ENCODE data around the gene LIPH. TPM values are rescaled to one million over a fixed set of nuclear protein-coding genes. Genes with fewer than 3 reads are reported as not detected.

LIPH gene
- total and polyA plus RNA-seq, 4 experiments from 2014 or later: not detected

- no peak overlapping the region for H3K27ac ChIP-seq (ENCODE audit: low read depth, low read length)
- no peaks in the 10 kb centered on the region for H3K9me3 ChIP-seq (ENCODE audit: control insufficient read depth in 1 of 2, low read length in 2 of 2)
- Mint-ChIP-seq H3K4me3 (no peak overlapping the region), H3K9me3 (no peaks in the 10 kb centered on the region), H3K36me3 (no peaks in the 10 kb centered on the region), H3K27ac (no peak overlapping the region), H3K27me3 (peaks cover 4 to 7% of the 10 kb centered on the region in 2 donors), H3K4me1 (no peaks in the 10 kb centered on the region)
- POLR2A ChIA-PET (ENCODE audit: partially characterized antibody): no interaction called here
- no peaks in the 10 kb centered on the region for H3K4me1 ChIP-seq (ENCODE audit: insufficient read depth, low read length)
- CTCF ChIA-PET (ENCODE audit: partially characterized antibody): interaction anchor here (0.7 kb wide), 1 partner anchor 47 kb away, joined by 3 read pairs; no protein-coding TSS in a partner anchor
- no peaks in the 10 kb centered on the region for H3K36me3 ChIP-seq (ENCODE audit: insufficient read depth, low read length)
- no peaks in the 10 kb centered on the region for H3K27me3 ChIP-seq (ENCODE audit: insufficient read depth, low read length)
- H3K4me3 ChIP-seq (ENCODE audit: low read length in 2 of 2): no peak overlapping the region
- no peak for DNase-seq
- intact Hi-C loops (cut with micrococcal nuclease): no loop called here
Observed at GRCh38 chr3:185511711-185512110, 40.7 kb downstream of the LIPH start.

- intact Hi-C loops (cut with micrococcal nuclease): loop anchor here (10.0 kb wide), 1 partner anchor 426 kb away; the partner anchor contains the start of gene TRA2B
- Histone ChIP-seq H3K4me1 (ENCODE audit: insufficient read depth, low read length) (no peaks in the 10 kb centered on the region), H3K27ac (ENCODE audit: low read depth, low read length) (no peak overlapping the region), H3K4me3 (ENCODE audit: low read length in 2 of 2) (no peak overlapping the region), H3K27me3 (ENCODE audit: insufficient read depth, low read length) (no peaks in the 10 kb centered on the region), H3K36me3 (ENCODE audit: insufficient read depth, low read length) (no peaks in the 10 kb centered on the region), H3K9me3 (ENCODE audit: control insufficient read depth in 1 of 2, low read length in 2 of 2) (no peaks in the 10 kb centered on the region)
- Mint-ChIP-seq H3K9me3 (no peaks in the 10 kb centered on the region), H3K4me1 (no peaks in the 10 kb centered on the region), H3K27me3 (peaks cover 4 to 6% of the 10 kb centered on the region in 2 donors), H3K36me3 (no peaks in the 10 kb centered on the region), H3K4me3 (no peak overlapping the region), H3K27ac (no peak overlapping the region)
- CTCF ChIA-PET (ENCODE audit: partially characterized antibody): no interaction called here
- POLR2A ChIA-PET (ENCODE audit: partially characterized antibody): no interaction called here
- no peak for DNase-seq
Observed at GRCh38 chr3:185508335-185508991, 43.9 kb downstream of the LIPH start.

DNA sequence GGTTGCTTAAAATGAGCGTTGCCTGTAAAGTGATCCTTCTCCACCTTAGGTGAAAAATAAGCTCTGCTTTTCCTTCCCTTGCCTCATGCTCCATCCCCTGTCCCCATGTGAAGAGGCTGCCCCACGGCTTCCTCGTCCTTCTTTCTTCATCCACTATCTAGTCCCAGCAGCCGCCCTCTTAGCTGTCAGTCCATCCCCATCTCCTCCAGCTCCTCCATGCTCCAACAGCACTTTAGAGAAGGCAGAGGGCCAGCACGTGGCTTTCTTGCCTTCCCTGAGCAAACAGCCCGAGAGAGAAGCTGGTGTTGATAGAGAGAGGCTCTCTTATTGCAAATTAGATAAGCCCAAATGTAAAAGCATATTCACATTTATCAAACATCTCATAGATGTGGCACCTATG lies 44.5 kb downstream of the LIPH start:
- Histone ChIP-seq H3K27ac (ENCODE audit: low read depth, low read length) (no peak overlapping the region), H3K4me3 (ENCODE audit: low read length in 2 of 2) (no peak overlapping the region), H3K36me3 (ENCODE audit: insufficient read depth, low read length) (no peaks in the 10 kb centered on the region), H3K4me1 (ENCODE audit: insufficient read depth, low read length) (no peaks in the 10 kb centered on the region), H3K9me3 (ENCODE audit: control insufficient read depth in 1 of 2, low read length in 2 of 2) (no peaks in the 10 kb centered on the region), H3K27me3 (ENCODE audit: insufficient read depth, low read length) (no peaks in the 10 kb centered on the region)
- Mint-ChIP-seq H3K4me1 (no peaks in the 10 kb centered on the region), H3K36me3 (no peaks in the 10 kb centered on the region), H3K4me3 (no peak overlapping the region), H3K27ac (no peak overlapping the region), H3K27me3 (peaks cover 4% of the 10 kb centered on the region in 2 donors), H3K9me3 (no peaks in the 10 kb centered on the region)
- intact Hi-C loops (cut with micrococcal nuclease): loop anchor here (10.0 kb wide), 1 partner anchor 427 kb away; the partner anchor contains the start of gene TRA2B
- DNase-seq: no peak
- POLR2A ChIA-PET (ENCODE audit: partially characterized antibody): no interaction called here
- CTCF ChIA-PET (ENCODE audit: partially characterized antibody): no interaction called here

DNA sequence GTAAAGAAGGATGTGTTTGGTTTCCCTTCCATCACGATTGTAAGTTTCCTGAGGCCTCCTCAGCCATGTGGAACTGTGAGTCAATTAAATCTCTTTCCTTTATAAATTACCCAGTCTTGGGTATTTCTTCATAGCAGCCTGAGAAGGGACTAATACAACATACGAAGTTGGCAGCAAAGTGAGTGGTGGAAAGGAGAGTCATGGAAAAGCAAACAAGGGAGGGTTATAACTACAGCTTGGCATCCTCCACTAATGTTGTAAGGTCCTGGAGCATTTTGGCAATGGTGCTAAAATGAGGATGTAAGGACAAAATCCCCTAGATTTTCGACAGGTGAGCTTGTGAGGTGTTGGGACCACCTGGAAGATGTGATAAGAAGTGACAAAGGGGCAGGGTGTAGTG lies 47.8 kb downstream of the LIPH start:
- H3K36me3 Mint-ChIP-seq: no peaks in the 10 kb centered on the region
- Histone ChIP-seq H3K4me3 (ENCODE audit: low read length in 2 of 2) (no peak overlapping the region), H3K4me1 (ENCODE audit: insufficient read depth, low read length) (no peaks in the 10 kb centered on the region), H3K27me3 (ENCODE audit: insufficient read depth, low read length) (no peaks in the 10 kb centered on the region), H3K36me3 (ENCODE audit: insufficient read depth, low read length) (no peaks in the 10 kb centered on the region), H3K9me3 (ENCODE audit: control insufficient read depth in 1 of 2, low read length in 2 of 2) (no peaks in the 10 kb centered on the region), H3K27ac (ENCODE audit: low read depth, low read length) (no peak overlapping the region)
- H3K4me1 Mint-ChIP-seq: peaks cover 0 to 3% (median under 1%) of the 10 kb centered on the region in 4 donors
- POLR2A ChIA-PET (ENCODE audit: partially characterized antibody): no interaction called here
- CTCF ChIA-PET (ENCODE audit: partially characterized antibody): no interaction called here
- H3K27ac Mint-ChIP-seq: no peak overlapping the region
- H3K27me3 Mint-ChIP-seq: peaks cover 3 to 4% of the 10 kb centered on the region in 2 donors
- intact Hi-C loops (cut with micrococcal nuclease): loop anchor here (10.0 kb wide), 1 partner anchor 430 kb away; the partner anchor contains the start of gene TRA2B
- H3K9me3 Mint-ChIP-seq: no peaks in the 10 kb centered on the region
- H3K4me3 Mint-ChIP-seq: no peak overlapping the region
- DNase-seq: no peak

DNA sequence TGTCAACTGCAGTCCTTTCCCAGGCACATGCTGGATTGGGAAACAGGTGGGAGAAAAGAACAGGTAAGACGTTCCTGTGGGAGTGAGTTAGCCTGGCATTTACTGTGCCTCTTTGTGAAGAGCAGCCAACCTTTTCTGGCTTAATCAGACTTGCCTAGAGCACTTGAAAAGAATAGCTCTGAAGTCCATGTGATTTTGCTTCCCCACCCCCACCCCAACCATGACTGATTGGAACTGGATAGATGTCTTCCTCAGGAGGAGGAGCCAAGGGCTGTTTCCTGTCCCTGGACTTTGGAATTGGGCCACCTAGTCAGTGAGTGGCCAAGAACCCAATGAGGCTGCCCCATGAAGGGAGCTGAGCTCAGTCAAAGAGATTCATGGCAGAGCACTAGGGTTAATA lies 48.9 kb downstream of the LIPH start:
- Histone ChIP-seq H3K27ac (ENCODE audit: low read depth, low read length) (no peak overlapping the region), H3K4me3 (ENCODE audit: low read length in 2 of 2) (no peak overlapping the region), H3K4me1 (ENCODE audit: insufficient read depth, low read length) (peaks cover 5% of the 10 kb centered on the region), H3K36me3 (ENCODE audit: insufficient read depth, low read length) (no peaks in the 10 kb centered on the region), H3K9me3 (ENCODE audit: control insufficient read depth in 1 of 2, low read length in 2 of 2) (no peaks in the 10 kb centered on the region), H3K27me3 (ENCODE audit: insufficient read depth, low read length) (no peaks in the 10 kb centered on the region)
- peaks cover 0 to 12% (median 4%) of the 10 kb centered on the region in 4 donors for H3K4me1 Mint-ChIP-seq
- ChIA-PET CTCF (ENCODE audit: partially characterized antibody) (no interaction called here), POLR2A (ENCODE audit: partially characterized antibody) (no interaction called here)
- peaks cover 3 to 4% of the 10 kb centered on the region in 2 donors for H3K27me3 Mint-ChIP-seq
- H3K27ac Mint-ChIP-seq: no peak overlapping the region
- no peak overlapping the region for H3K4me3 Mint-ChIP-seq
- peaks cover 0 to 5% of the 10 kb centered on the region in 2 donors for H3K36me3 Mint-ChIP-seq
- no peak for DNase-seq
- H3K9me3 Mint-ChIP-seq: no peaks in the 10 kb centered on the region
- intact Hi-C loops (cut with micrococcal nuclease): loop anchor here (10.0 kb wide), 1 partner anchor 431 kb away; the partner anchor contains the start of gene TRA2B

- H3K27me3 ChIP-seq (ENCODE audit: insufficient read depth, low read length): no peaks in the 10 kb centered on the region
- no peak overlapping the region for H3K27ac ChIP-seq (ENCODE audit: low read depth, low read length)
- intact Hi-C loops (cut with micrococcal nuclease): loop anchor here (10.0 kb wide), 1 partner anchor 432 kb away; the partner anchor contains the start of gene TRA2B
- Mint-ChIP-seq H3K9me3 (no peaks in the 10 kb centered on the region), H3K27ac (no peak overlapping the region), H3K36me3 (peaks cover 0 to 8% of the 10 kb centered on the region in 2 donors), H3K4me1 (peaks cover 0 to 16% (median 5%) of the 10 kb centered on the region in 4 donors), H3K27me3 (peaks cover 2 to 3% of the 10 kb centered on the region in 2 donors), H3K4me3 (no peak overlapping the region)
- no peak overlapping the region for H3K4me3 ChIP-seq (ENCODE audit: low read length in 2 of 2)
- DNase-seq: no peak
- ChIA-PET POLR2A (ENCODE audit: partially characterized antibody) (no interaction called here), CTCF (ENCODE audit: partially characterized antibody) (no interaction called here)
- no peaks in the 10 kb centered on the region for H3K9me3 ChIP-seq (ENCODE audit: control insufficient read depth in 1 of 2, low read length in 2 of 2)
- H3K4me1 ChIP-seq (ENCODE audit: insufficient read depth, low read length): peaks cover 5% of the 10 kb centered on the region
- H3K36me3 ChIP-seq (ENCODE audit: insufficient read depth, low read length): no peaks in the 10 kb centered on the region
Observed at GRCh38 chr3:185502987-185503386, 49.4 kb downstream of the LIPH start.

- Histone ChIP-seq H3K4me3 (ENCODE audit: low read length in 2 of 2) (peak within 1 kb of the TSS; percentile 72 to 86), H3K36me3 (ENCODE audit: insufficient read depth, low read length) (peaks cover 28% of the 10 kb centered on the region), H3K9me3 (ENCODE audit: control insufficient read depth in 1 of 2, low read length in 2 of 2) (no peaks in the 10 kb centered on the region), H3K27me3 (ENCODE audit: insufficient read depth, low read length) (no peaks in the 10 kb centered on the region), H3K27ac (ENCODE audit: low read depth, low read length) (peak within 1 kb of the TSS; percentile 64), H3K4me1 (ENCODE audit: insufficient read depth, low read length) (peaks cover 23% of the 10 kb centered on the region)
- Mint-ChIP-seq H3K27me3 (no peaks in the 10 kb centered on the region), H3K36me3 (peaks cover 22 to 28% of the 10 kb centered on the region in 2 donors), H3K4me1 (peaks cover 4 to 38% (median 21%) of the 10 kb centered on the region in 4 donors), H3K4me3 (peak within 1 kb of the TSS; percentile 88 to 98 (median 94)), H3K27ac (peak within 1 kb of the TSS; percentile 85 to 94 (median 91)), H3K9me3 (no peaks in the 10 kb centered on the region)
- intact Hi-C loops (cut with micrococcal nuclease): loop anchor here (1.0 to 5.0 kb wide), 3 partner anchors 59 to 216 kb away; partner anchors contain the start of gene SENP2
- DNase-seq: peak; percentile 81 to 88 (median 87)
- CTCF ChIA-PET (ENCODE audit: partially characterized antibody): no interaction called here
- POLR2A ChIA-PET (ENCODE audit: partially characterized antibody): interaction anchor here (0.9 to 1.3 kb wide), 4 partner anchors 9 to 1249 kb away, joined by 3 to 13 read pairs (median 3); partner anchors contain the start of genes EEF1AKMT4 and SENP2
Observed at GRCh38 chr3:185498503-185499396, 53.6 kb downstream of the LIPH start, which contains the start of gene TMEM41A. TSS of gene TMEM41A (minus strand) at chr3:185499035. CDS start at chr3:185498961, 74 bp downstream.
